Mucosa of descending colon (tissue), 3 donors: ENCODE data around the gene LRRFIP2. TPM values are rescaled to one million over a fixed set of nuclear protein-coding genes. Genes with fewer than 3 reads are reported as not detected.

ENCODE experiments used
- ATAC-seq: fragments of 200-7000 bp; cut with Tn5 transposase; one replicate; pipeline ENCODE4 v1.9.1; 2020; ENCODE audit warnings: mild to moderate bottlenecking, moderate library complexity
- DNase-seq, 3 donors: peaks; one replicate each; pipeline ENCODE4 v3.0.0-alpha.2; 2020
- H3K36me3 ChIP-seq: fragments of 200-600 bp; one replicate; pipeline ENCODE4 v1.8.0; 2021; ENCODE audit warnings: low read depth, mild to moderate bottlenecking
- H3K4me1 ChIP-seq: fragments of 200-600 bp; one replicate; pipeline ENCODE4 v1.8.0; 2021; ENCODE audit warnings: low read depth, mild to moderate bottlenecking
- H3K4me3 ChIP-seq: fragments of 200-600 bp; one replicate; pipeline ENCODE4 v1.8.0; 2021; ENCODE audit warnings: mild to moderate bottlenecking
- H3K9me3 ChIP-seq: fragments of 200-600 bp; one replicate; pipeline ENCODE4 v1.8.0; 2021; ENCODE audit warnings: mild to moderate bottlenecking
- intact Hi-C, 2 donors: fragments of 100-400 bp; cut with DNase I in 1 of 2; cut with micrococcal nuclease in 1 of 2; formaldehyde crosslinking; loops; one replicate each; pipeline versions ENCODE4 v1.11.0 to v1.11.1; 2022; cut with DNase I, micrococcal nuclease
- total RNA-seq, 3 donors: library from RNA; stranded (reverse); fragmentation: NEBNext Ultra II Directional in 2 of 3; extraction: Animal tissue kit (Norgen Biotek cat#: 25700) in 2 of 3; gene quantifications; one replicate each; pipeline versions ENCODE4 v1.2.1 to v1.2.4, GENCODE V29; 2021 to 2023
- TF ChIP-seq, protein P1 (sequence below): fragments of 200-600 bp; IDR thresholded peaks from one replicate; pipeline ENCODE4 v1.8.0; 2022; ENCODE audit warnings: antibody characterized with exemption, mild to moderate bottlenecking
- donor health status: DM: no; HTN: no; CAD: no; lungs with moderate emphysema.
- donor health status: DM: no; HTN: no; CAD: no.
- donor health status: DM: no; HTN: yes; CAD: no.

LRRFIP2 gene
- total RNA-seq, 3 donors from 2014 or later: 89.9 to 136 (median 128) TPM

DNA sequence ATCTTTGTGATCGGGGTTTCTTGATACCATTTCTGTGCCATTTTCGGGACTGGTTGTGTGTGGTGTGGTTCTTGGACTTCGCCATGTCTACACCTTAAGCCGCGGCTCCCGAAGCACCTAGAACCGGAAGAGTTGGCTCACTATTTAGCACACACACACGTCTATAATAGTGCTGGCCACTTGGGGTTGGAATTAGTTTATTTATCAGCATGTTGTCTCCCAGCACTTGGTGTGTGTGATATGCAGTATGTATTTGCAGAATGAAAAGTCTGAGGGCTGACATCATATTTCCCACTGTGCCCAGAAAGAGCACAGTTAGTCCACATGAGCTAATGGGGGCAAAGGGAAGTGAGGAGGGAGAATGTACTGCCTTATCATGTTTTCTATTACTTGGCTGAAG lies 157.5 kb downstream of the LRRFIP2 start:
- Histone ChIP-seq H3K9me3 (no peaks in the 10 kb centered on the region), H3K36me3 (no peaks in the 10 kb centered on the region), H3K4me1 (no peaks in the 10 kb centered on the region), H3K4me3 (no peak overlapping the region)
- ATAC-seq (no peak), DNase-seq (no peak)
- TF ChIP-seq, protein P1, sequence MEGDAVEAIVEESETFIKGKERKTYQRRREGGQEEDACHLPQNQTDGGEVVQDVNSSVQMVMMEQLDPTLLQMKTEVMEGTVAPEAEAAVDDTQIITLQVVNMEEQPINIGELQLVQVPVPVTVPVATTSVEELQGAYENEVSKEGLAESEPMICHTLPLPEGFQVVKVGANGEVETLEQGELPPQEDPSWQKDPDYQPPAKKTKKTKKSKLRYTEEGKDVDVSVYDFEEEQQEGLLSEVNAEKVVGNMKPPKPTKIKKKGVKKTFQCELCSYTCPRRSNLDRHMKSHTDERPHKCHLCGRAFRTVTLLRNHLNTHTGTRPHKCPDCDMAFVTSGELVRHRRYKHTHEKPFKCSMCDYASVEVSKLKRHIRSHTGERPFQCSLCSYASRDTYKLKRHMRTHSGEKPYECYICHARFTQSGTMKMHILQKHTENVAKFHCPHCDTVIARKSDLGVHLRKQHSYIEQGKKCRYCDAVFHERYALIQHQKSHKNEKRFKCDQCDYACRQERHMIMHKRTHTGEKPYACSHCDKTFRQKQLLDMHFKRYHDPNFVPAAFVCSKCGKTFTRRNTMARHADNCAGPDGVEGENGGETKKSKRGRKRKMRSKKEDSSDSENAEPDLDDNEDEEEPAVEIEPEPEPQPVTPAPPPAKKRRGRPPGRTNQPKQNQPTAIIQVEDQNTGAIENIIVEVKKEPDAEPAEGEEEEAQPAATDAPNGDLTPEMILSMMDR: no peak
- intact Hi-C loops: no loop called here

DNA sequence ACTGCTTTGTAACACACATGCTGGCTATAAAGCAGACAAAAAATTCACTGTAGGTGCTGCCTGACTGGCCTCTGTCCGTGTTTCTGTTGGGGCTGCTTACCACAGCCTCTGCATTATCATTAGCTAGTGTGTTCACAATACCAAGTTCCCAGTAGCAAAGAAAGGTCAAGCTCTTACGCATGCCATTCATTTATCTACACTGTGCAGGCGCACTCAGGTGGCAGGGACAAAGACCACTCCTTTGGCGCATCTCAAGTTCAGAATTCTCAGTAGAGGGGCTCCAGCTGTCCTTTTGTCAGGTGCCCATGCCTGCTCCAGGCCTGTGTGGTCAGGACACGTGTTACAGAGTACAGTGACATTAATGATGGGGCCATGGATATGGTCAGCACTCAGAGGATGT lies 158.7 kb downstream of the LRRFIP2 start:
- TF ChIP-seq, protein P1: no peak
- Histone ChIP-seq H3K4me3 (no peak overlapping the region), H3K9me3 (no peaks in the 10 kb centered on the region), H3K4me1 (no peaks in the 10 kb centered on the region), H3K36me3 (no peaks in the 10 kb centered on the region)
- ATAC-seq (no peak), DNase-seq (no peak)
- intact Hi-C loops: no loop called here

DNA sequence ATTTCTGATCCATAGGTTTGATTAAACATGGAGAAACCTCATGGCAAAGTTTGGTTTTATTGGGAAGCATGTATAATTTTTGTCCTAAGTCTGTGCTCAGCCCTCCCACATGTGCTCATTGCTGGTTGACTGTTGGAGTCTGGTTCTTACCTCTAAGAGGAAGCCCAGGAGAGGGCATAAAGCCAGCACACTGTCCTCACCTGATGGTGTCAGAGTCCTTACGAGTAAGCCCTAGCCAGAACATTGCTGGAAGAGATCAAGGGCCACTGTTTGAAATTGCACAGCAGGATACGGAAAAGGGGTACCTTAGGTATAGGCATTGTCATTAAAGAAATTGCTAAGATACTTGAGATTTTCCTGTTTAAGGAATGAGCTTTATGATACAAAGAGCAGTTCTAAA lies 159.8 kb downstream of the LRRFIP2 start:
- H3K4me3 ChIP-seq: no peak overlapping the region
- ATAC-seq (no peak), DNase-seq (no peak)
- intact Hi-C loops: no loop called here
- H3K36me3 ChIP-seq: no peaks in the 10 kb centered on the region
- no peaks in the 10 kb centered on the region for H3K9me3 ChIP-seq
- TF ChIP-seq, protein P1: no peak
- no peaks in the 10 kb centered on the region for H3K4me1 ChIP-seq

Other genes with a start within 250 kb of the LRRFIP2 start
- gene TRANK1, start 229.5 kb downstream of the LRRFIP2 start, total RNA-seq: 100 to 1,000 TPM in 1 of 3 donors, 10 to 100 TPM in 2; 78.6 to 163 (median 97.3) TPM
- gene EPM2AIP1, start 181.5 kb downstream of the LRRFIP2 start, total RNA-seq: 10 to 100 TPM in 2 of 3 donors, 1 to 10 TPM in 1; 9.9 to 21.2 (median 13.6) TPM
- gene MLH1, start 181.1 kb downstream of the LRRFIP2 start, total RNA-seq: 10 to 100 TPM; 15.4 to 25.9 (median 23.7) TPM
- gene GOLGA4, start 68.7 kb upstream of the LRRFIP2 start, total RNA-seq: 100 to 1,000 TPM in 2 of 3 donors, 10 to 100 TPM in 1; 91.1 to 112 (median 102) TPM